WTC11 (cell line): ENCODE results near the gene AP2M1. TPM values are rescaled to one million over a fixed set of nuclear protein-coding genes. Genes with fewer than 3 reads are reported as not detected.

Experiments used
- ATAC-seq: fragments of 200-7000 bp; cut with Tn5 transposase; 2 replicates; pipeline ENCODE4 v1.10.0; 2021; ENCODE audit warnings: mild to moderate bottlenecking, moderate library complexity
- CTCF ChIA-PET: fragments of 300-600 bp; sonication (Branson Sonifier 250); formaldehyde crosslinking; loops from one replicate; lab custom pipeline; 2021; ENCODE audit warnings: antibody characterized with exemption; lab: Charles Lee
- POLR2A ChIA-PET: fragments of 350-600 bp; sonication (Branson Sonifier 250); formaldehyde crosslinking; loops from one replicate; lab custom pipeline; 2021; ENCODE audit warnings: antibody characterized with exemption; lab: Charles Lee
- DNase-seq: peaks from one replicate; pipeline ENCODE4 v3.0.0; 2021; ENCODE audit warnings: low spot score
- H3K27ac Mint-ChIP-seq: 2 replicates; pipeline ENCODE4 v1.8.0; 2021; ENCODE audit warnings: mixed read lengths
- H3K27me3 Mint-ChIP-seq: 2 replicates; pipeline ENCODE4 v1.8.0; 2021; ENCODE audit warnings: low read depth, mild to moderate bottlenecking, moderate library complexity, mixed read lengths
- H3K36me3 Mint-ChIP-seq: 2 replicates; pipeline ENCODE4 v1.8.0; 2021; ENCODE audit warnings: mixed read lengths
- H3K4me1 Mint-ChIP-seq: 2 replicates; pipeline ENCODE4 v1.8.0; 2022; ENCODE audit warnings: mixed read lengths
- H3K4me3 Mint-ChIP-seq: 2 replicates; pipeline ENCODE4 v1.8.0; 2021; ENCODE audit warnings: mild to moderate bottlenecking, moderate library complexity, mixed read lengths
- H3K9me3 Mint-ChIP-seq: 2 replicates; pipeline ENCODE4 v1.8.0; 2021; ENCODE audit warnings: mixed read lengths
- CREM ChIP-seq: sonication (generic); formaldehyde crosslinking; IDR thresholded peaks from 2 replicates; pipeline ENCODE4 v1.8.1; 2022; ENCODE audit warnings: mild to moderate bottlenecking, missing genetic modification reagents, moderate library complexity
- ELF4 ChIP-seq: sonication (generic); formaldehyde crosslinking; IDR thresholded peaks from 2 replicates; pipeline ENCODE4 v1.8.1; 2022; ENCODE audit warnings: low read depth, mild to moderate bottlenecking, moderate library complexity, missing genetic modification reagents
- ESRRA ChIP-seq: sonication (generic); formaldehyde crosslinking; IDR thresholded peaks from 2 replicates; pipeline ENCODE4 v1.8.1; 2022; ENCODE audit warnings: mild to moderate bottlenecking, missing genetic modification reagents, borderline replicate concordance
- ETV6 ChIP-seq: sonication (generic); formaldehyde crosslinking; IDR thresholded peaks from 2 replicates; pipeline ENCODE4 v1.8.1; 2022; ENCODE audit warnings: mild to moderate bottlenecking, missing genetic modification reagents
- FOXP1 ChIP-seq: sonication (generic); formaldehyde crosslinking; IDR thresholded peaks from 2 replicates; pipeline ENCODE4 v1.8.0; 2022; ENCODE audit warnings: missing genetic modification reagents, mild to moderate bottlenecking, moderate library complexity, borderline replicate concordance
- HMGA2 ChIP-seq: fragments of 250-450 bp; sonication (Bioruptor Pico); IDR thresholded peaks from 2 replicates; pipeline ENCODE4 v1.4.0; 2021; ENCODE audit warnings: mild to moderate bottlenecking, moderate library complexity
- NR2C2 ChIP-seq: sonication (generic); formaldehyde crosslinking; IDR thresholded peaks from 2 replicates; pipeline ENCODE4 v1.8.0; 2022; ENCODE audit warnings: mild to moderate bottlenecking, missing genetic modification reagents
- NR3C1 ChIP-seq: sonication (generic); formaldehyde crosslinking; conservative IDR thresholded peaks from 2 replicates; pipeline ENCODE4 v1.8.1; 2023; ENCODE audit warnings: low read depth, mild to moderate bottlenecking, missing genetic modification reagents
- OVOL2 ChIP-seq: fragments of 250-450 bp; sonication (Bioruptor Pico); IDR thresholded peaks from 2 replicates; pipeline ENCODE4 v1.9.0; 2021; ENCODE audit warnings: mild to moderate bottlenecking, borderline replicate concordance
- TCF7 ChIP-seq: sonication (generic); formaldehyde crosslinking; IDR thresholded peaks from 2 replicates; pipeline ENCODE4 v1.8.0; 2022; ENCODE audit warnings: mild to moderate bottlenecking, low read depth, missing genetic modification reagents, moderate library complexity
- TEAD1 ChIP-seq: sonication (generic); formaldehyde crosslinking; IDR thresholded peaks from 2 replicates; pipeline ENCODE4 v1.8.0; 2022; ENCODE audit warnings: mild to moderate bottlenecking, missing genetic modification reagents
- ZNF138 ChIP-seq: sonication (generic); formaldehyde crosslinking; conservative IDR thresholded peaks from 2 replicates; pipeline ENCODE4 v1.8.1; 2022; ENCODE audit warnings: mild to moderate bottlenecking, moderate library complexity, missing genetic modification reagents
- ZNF671 ChIP-seq: fragments of 250-450 bp; sonication (Bioruptor Pico); IDR thresholded peaks from 2 replicates; pipeline ENCODE4 v1.8.0; 2021; ENCODE audit warnings: mild to moderate bottlenecking
- total RNA-seq: library from RNA; stranded (reverse); gene quantifications from 3 replicates; pipeline ENCODE4 v1.2.3, GENCODE V29; 2021
- TF ChIP-seq, protein P1 (sequence below): fragments of 250-450 bp; sonication (Bioruptor Pico); IDR thresholded peaks from 2 replicates; pipeline ENCODE4 v2.1.2; 2022; ENCODE audit warnings: mild to moderate bottlenecking, moderate library complexity
- TF ChIP-seq, protein P2 (sequence below): sonication (generic); formaldehyde crosslinking; IDR thresholded peaks from 2 replicates; pipeline ENCODE4 v1.8.1; 2022; ENCODE audit warnings: missing genetic modification reagents, borderline replicate concordance
- TF ChIP-seq, protein P3 (sequence below): sonication (generic); formaldehyde crosslinking; IDR thresholded peaks from 2 replicates; pipeline ENCODE4 v1.8.0; 2022; ENCODE audit warnings: mild to moderate bottlenecking, missing genetic modification reagents
- TF ChIP-seq, protein P4 (sequence below): sonication (generic); formaldehyde crosslinking; IDR thresholded peaks from 2 replicates; pipeline ENCODE4 v1.8.0; 2023; ENCODE audit warnings: missing genetic modification reagents
- TF ChIP-seq, protein P5 (sequence below): sonication (generic); formaldehyde crosslinking; IDR thresholded peaks from 2 replicates; pipeline ENCODE4 v1.8.0; 2022; ENCODE audit warnings: mild to moderate bottlenecking, missing genetic modification reagents
- TF ChIP-seq, protein P6 (sequence below): sonication (generic); formaldehyde crosslinking; conservative IDR thresholded peaks from 2 replicates; pipeline ENCODE4 v1.8.1; 2023; ENCODE audit warnings: mild to moderate bottlenecking, low read depth, missing genetic modification reagents, moderate library complexity
- TF ChIP-seq, protein P7 (sequence below): sonication (generic); formaldehyde crosslinking; IDR thresholded peaks from 2 replicates; pipeline ENCODE4 v1.8.1; 2023; ENCODE audit warnings: mild to moderate bottlenecking, missing genetic modification reagents, borderline replicate concordance
- TF ChIP-seq, protein P8 (sequence below): fragments of 250-450 bp; sonication (Bioruptor Pico); IDR thresholded peaks from 2 replicates; pipeline ENCODE4 v1.9.0; 2021; ENCODE audit warnings: moderate library complexity, mild to moderate bottlenecking, inconsistent platforms, borderline replicate concordance

The AP2M1 gene
- total RNA-seq, 1 experiment from 2014 or later = 399 TPM

DNA sequence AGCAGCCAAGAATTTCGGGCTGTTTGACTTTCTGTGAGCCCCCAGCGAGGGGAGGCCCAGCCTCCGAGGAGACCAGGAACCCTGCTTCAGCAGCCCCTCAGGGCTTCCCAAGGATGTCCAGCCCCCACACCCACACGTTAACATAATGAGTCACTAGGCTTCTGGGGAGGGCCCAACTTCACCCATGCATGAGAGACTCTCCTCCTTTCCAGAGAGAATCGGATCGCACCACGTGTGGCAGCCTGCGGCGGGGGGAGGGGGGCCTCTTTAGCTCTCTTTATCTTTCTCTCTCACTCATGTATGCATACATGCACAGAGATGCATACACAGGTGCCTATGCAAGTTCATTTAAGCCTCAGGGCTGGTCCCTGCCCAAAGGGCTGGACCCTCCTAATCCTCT is 3.1 kb upstream of the AP2M1 start (continued):
- TF ChIP-seq, protein P1, sequence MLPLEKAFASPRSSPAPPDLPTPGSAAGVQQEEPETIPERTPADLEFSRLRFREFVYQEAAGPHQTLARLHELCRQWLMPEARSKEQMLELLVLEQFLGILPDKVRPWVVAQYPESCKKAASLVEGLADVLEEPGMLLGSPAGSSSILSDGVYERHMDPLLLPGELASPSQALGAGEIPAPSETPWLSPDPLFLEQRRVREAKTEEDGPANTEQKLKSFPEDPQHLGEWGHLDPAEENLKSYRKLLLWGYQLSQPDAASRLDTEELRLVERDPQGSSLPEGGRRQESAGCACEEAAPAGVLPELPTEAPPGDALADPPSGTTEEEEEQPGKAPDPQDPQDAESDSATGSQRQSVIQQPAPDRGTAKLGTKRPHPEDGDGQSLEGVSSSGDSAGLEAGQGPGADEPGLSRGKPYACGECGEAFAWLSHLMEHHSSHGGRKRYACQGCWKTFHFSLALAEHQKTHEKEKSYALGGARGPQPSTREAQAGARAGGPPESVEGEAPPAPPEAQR (CRISPR knock-in tag) = no peak
- TF ChIP-seq TEAD1 (CRISPR knock-in tag) (no peak), ETV6 (no peak), OVOL2 (CRISPR knock-in tag) (no peak)

DNA sequence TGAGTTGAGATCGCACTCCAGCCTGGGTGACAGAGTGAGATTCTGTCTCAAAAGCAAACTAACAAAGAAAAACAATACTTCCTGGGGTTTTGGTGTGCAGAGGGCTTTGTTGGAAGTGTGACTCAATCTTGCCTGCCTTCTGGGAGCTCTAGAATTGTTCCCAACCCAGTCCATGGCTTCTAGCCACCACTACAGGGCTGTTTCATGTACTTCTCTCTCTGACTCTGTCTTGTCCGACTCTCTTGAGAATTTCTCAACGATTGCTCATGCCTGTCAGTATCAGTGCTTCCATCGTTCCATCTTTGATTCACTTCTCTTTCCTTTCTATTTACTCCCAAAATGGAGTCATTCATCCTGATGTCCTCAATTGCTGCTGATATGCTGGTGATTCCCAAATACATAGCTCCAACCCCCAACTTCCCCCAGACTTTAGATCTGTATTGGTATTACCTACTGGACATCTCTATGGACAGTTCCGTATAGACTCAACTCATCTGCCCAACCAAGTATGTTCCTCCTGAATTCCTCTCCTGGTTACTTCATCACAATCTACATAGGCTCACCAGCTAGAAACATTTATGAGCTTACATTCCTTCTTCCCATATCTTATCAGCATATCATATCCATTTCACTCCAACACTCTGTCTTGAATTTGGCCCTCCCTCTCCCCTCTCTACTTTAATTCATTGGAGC is 1.8 kb upstream of the AP2M1 start:
- Mint-ChIP-seq H3K4me3 (no peak overlapping the region), H3K9me3 (no peaks in the 10 kb centered on the region), H3K36me3 (peaks cover 21% of the 10 kb centered on the region), H3K4me1 (peaks cover 24% of the 10 kb centered on the region), H3K27me3 (no peaks in the 10 kb centered on the region), H3K27ac (no peak overlapping the region)
- ChIA-PET CTCF (interaction anchor here (0.5 to 1.2 kb wide), 4 partner anchors 8 to 117 kb away, joined by 3 to 4 read pairs (median 3); no protein-coding TSS in a partner anchor), POLR2A (interaction anchor here (1.2 kb wide), 1 partner anchor 16 kb away, joined by 3 read pairs; no protein-coding TSS in a partner anchor)
- DNase-seq = no peak
- no peak for ATAC-seq
- TF ChIP-seq, protein P2, sequence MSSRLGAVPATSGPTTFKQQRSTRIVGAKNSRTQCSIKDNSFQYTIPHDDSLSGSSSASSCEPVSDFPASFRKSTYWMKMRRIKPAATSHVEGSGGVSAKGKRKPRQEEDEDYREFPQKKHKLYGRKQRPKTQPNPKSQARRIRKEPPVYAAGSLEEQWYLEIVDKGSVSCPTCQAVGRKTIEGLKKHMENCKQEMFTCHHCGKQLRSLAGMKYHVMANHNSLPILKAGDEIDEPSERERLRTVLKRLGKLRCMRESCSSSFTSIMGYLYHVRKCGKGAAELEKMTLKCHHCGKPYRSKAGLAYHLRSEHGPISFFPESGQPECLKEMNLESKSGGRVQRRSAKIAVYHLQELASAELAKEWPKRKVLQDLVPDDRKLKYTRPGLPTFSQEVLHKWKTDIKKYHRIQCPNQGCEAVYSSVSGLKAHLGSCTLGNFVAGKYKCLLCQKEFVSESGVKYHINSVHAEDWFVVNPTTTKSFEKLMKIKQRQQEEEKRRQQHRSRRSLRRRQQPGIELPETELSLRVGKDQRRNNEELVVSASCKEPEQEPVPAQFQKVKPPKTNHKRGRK = no peak
- TF ChIP-seq ESRRA (CRISPR knock-in tag) (no peak), TCF7 (no peak), ZNF671 (CRISPR knock-in tag) (no peak), FOXP1 (no peak), CREM (CRISPR knock-in tag) (no peak), OVOL2 (CRISPR knock-in tag) (no peak), ZNF138 (no peak), ELF4 (CRISPR knock-in tag) (no peak), HMGA2 (CRISPR knock-in tag) (no peak), NR2C2 (no peak), NR3C1 (CRISPR knock-in tag) (no peak)
- TF ChIP-seq, protein P3, sequence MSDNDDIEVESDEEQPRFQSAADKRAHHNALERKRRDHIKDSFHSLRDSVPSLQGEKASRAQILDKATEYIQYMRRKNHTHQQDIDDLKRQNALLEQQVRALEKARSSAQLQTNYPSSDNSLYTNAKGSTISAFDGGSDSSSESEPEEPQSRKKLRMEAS (CRISPR knock-in tag) = no peak
- TF ChIP-seq, protein P4, sequence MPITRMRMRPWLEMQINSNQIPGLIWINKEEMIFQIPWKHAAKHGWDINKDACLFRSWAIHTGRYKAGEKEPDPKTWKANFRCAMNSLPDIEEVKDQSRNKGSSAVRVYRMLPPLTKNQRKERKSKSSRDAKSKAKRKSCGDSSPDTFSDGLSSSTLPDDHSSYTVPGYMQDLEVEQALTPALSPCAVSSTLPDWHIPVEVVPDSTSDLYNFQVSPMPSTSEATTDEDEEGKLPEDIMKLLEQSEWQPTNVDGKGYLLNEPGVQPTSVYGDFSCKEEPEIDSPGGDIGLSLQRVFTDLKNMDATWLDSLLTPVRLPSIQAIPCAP (CRISPR knock-in tag) = no peak
- TF ChIP-seq, protein P5, sequence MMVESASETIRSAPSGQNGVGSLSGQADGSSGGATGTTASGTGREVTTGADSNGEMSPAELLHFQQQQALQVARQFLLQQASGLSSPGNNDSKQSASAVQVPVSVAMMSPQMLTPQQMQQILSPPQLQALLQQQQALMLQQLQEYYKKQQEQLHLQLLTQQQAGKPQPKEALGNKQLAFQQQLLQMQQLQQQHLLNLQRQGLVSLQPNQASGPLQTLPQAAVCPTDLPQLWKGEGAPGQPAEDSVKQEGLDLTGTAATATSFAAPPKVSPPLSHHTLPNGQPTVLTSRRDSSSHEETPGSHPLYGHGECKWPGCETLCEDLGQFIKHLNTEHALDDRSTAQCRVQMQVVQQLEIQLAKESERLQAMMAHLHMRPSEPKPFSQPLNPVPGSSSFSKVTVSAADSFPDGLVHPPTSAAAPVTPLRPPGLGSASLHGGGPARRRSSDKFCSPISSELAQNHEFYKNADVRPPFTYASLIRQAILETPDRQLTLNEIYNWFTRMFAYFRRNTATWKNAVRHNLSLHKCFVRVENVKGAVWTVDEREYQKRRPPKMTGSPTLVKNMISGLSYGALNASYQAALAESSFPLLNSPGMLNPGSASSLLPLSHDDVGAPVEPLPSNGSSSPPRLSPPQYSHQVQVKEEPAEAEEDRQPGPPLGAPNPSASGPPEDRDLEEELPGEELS = no peak
- TF ChIP-seq, protein P6, sequence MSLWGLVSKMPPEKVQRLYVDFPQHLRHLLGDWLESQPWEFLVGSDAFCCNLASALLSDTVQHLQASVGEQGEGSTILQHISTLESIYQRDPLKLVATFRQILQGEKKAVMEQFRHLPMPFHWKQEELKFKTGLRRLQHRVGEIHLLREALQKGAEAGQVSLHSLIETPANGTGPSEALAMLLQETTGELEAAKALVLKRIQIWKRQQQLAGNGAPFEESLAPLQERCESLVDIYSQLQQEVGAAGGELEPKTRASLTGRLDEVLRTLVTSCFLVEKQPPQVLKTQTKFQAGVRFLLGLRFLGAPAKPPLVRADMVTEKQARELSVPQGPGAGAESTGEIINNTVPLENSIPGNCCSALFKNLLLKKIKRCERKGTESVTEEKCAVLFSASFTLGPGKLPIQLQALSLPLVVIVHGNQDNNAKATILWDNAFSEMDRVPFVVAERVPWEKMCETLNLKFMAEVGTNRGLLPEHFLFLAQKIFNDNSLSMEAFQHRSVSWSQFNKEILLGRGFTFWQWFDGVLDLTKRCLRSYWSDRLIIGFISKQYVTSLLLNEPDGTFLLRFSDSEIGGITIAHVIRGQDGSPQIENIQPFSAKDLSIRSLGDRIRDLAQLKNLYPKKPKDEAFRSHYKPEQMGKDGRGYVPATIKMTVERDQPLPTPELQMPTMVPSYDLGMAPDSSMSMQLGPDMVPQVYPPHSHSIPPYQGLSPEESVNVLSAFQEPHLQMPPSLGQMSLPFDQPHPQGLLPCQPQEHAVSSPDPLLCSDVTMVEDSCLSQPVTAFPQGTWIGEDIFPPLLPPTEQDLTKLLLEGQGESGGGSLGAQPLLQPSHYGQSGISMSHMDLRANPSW (CRISPR knock-in tag) = no peak
- TF ChIP-seq, protein P7, sequence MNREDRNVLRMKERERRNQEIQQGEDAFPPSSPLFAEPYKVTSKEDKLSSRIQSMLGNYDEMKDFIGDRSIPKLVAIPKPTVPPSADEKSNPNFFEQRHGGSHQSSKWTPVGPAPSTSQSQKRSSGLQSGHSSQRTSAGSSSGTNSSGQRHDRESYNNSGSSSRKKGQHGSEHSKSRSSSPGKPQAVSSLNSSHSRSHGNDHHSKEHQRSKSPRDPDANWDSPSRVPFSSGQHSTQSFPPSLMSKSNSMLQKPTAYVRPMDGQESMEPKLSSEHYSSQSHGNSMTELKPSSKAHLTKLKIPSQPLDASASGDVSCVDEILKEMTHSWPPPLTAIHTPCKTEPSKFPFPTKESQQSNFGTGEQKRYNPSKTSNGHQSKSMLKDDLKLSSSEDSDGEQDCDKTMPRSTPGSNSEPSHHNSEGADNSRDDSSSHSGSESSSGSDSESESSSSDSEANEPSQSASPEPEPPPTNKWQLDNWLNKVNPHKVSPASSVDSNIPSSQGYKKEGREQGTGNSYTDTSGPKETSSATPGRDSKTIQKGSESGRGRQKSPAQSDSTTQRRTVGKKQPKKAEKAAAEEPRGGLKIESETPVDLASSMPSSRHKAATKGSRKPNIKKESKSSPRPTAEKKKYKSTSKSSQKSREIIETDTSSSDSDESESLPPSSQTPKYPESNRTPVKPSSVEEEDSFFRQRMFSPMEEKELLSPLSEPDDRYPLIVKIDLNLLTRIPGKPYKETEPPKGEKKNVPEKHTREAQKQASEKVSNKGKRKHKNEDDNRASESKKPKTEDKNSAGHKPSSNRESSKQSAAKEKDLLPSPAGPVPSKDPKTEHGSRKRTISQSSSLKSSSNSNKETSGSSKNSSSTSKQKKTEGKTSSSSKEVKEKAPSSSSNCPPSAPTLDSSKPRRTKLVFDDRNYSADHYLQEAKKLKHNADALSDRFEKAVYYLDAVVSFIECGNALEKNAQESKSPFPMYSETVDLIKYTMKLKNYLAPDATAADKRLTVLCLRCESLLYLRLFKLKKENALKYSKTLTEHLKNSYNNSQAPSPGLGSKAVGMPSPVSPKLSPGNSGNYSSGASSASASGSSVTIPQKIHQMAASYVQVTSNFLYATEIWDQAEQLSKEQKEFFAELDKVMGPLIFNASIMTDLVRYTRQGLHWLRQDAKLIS (CRISPR knock-in tag) = no peak
- TF ChIP-seq, protein P8, sequence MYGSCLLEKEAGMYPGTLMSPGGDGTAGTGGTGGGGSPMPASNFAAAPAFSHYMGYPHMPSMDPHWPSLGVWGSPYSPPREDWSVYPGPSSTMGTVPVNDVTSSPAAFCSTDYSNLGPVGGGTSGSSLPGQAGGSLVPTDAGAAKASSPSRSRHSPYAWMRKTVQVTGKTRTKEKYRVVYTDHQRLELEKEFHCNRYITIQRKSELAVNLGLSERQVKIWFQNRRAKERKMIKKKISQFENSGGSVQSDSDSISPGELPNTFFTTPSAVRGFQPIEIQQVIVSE = no peak
